Measurements from ENCODE around the gene RARRES2. TPM values are rescaled to one million over a fixed set of nuclear protein-coding genes. Genes with fewer than 3 reads are reported as not detected.

Gene RARRES2
- total RNA-seq, 1 donor from 2014 or later = 19.4 TPM

DNA sequence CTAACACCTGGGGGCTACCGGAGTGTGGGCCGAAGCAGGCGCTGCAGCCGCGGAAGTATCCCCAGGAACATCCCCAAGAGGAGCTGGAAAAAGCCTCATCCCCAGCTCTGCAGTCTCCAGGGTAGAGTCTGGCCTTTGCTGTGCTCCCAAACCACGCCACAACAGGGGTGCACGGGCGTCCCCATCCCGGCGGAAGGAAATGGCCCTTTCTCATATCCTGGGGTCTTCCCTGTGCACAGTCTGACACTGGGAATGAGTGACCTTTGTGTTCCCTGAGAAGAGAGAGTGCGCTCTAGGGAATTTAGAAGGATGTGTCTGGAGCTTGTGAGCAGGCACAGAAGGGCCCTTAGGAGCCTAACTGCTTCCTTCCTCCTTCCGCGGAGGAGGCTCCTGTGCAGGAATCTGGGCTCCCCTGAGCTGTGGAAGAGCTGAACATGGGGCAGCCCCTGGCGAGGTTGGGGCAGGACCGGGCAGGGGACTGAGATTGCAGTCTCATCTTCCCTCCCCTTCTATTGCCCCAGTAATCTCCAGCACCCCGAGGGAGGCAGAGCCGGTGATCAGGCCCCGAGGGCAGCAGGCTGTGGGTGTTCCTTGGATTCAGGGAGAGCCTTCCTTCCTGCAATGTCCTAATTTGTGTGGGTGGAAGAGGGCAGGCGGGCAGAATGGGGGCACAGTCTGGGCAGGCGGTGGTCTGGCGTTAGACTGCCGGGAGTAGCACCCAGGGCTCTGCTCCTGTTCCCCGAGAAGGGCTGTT is 28.5 kb upstream of the RARRES2 start:
- Mint-ChIP-seq H3K36me3 (ENCODE audit: low read depth, unreplicated experiment) (peaks cover 9% of the 10 kb centered on the region), H3K4me1 (ENCODE audit: low read depth, unreplicated experiment) (peaks cover 14% of the 10 kb centered on the region), H3K27me3 (ENCODE audit: low read depth, unreplicated experiment) (no peaks in the 10 kb centered on the region), H3K27ac (ENCODE audit: unreplicated experiment) (peak overlapping the region; percentile 98), H3K9me3 (ENCODE audit: unreplicated experiment) (no peaks in the 10 kb centered on the region), H3K4me3 (ENCODE audit: unreplicated experiment) (peak overlapping the region; percentile 97)
- peak overlapping the region; percentile 87 for H3K9ac ChIP-seq (ENCODE audit: low read length)
- H3K9me3 ChIP-seq (ENCODE audit: insufficient read depth, low read depth, low read length) = no peaks in the 10 kb centered on the region
- DNase-seq (ENCODE audit: low read depth) = no peak
- TF ChIP-seq EZH2 (IDR thresholded peaks at IDR 0.05; ENCODE audit: insufficient read depth, low read length) = no peak
- TF ChIP-seq, protein P1, sequence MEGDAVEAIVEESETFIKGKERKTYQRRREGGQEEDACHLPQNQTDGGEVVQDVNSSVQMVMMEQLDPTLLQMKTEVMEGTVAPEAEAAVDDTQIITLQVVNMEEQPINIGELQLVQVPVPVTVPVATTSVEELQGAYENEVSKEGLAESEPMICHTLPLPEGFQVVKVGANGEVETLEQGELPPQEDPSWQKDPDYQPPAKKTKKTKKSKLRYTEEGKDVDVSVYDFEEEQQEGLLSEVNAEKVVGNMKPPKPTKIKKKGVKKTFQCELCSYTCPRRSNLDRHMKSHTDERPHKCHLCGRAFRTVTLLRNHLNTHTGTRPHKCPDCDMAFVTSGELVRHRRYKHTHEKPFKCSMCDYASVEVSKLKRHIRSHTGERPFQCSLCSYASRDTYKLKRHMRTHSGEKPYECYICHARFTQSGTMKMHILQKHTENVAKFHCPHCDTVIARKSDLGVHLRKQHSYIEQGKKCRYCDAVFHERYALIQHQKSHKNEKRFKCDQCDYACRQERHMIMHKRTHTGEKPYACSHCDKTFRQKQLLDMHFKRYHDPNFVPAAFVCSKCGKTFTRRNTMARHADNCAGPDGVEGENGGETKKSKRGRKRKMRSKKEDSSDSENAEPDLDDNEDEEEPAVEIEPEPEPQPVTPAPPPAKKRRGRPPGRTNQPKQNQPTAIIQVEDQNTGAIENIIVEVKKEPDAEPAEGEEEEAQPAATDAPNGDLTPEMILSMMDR (IDR thresholded peaks at IDR 0.05; ENCODE audit: insufficient read depth, low read depth, low read length) = no peak
- FAIRE-seq = no peak
- peaks cover 6% of the 10 kb centered on the region for H3K36me3 ChIP-seq (ENCODE audit: insufficient read depth, low read length)
- peak overlapping the region; percentile 68 for H3K27ac ChIP-seq (ENCODE audit: low read depth, low read length)
- no peaks in the 10 kb centered on the region for H3K27me3 ChIP-seq (ENCODE audit: insufficient read depth, low read length)
- no peak overlapping the region for H2AFZ ChIP-seq (ENCODE audit: low read depth, low read length)
- H3K4me2 ChIP-seq (ENCODE audit: low read length) = peak overlapping the region; percentile 83
- peaks cover 18% of the 10 kb centered on the region for H4K20me1 ChIP-seq (ENCODE audit: insufficient read depth, low read length)
- H3K4me1 ChIP-seq (ENCODE audit: insufficient read depth, low read length) = peaks cover 29% of the 10 kb centered on the region
- H3K79me2 ChIP-seq (ENCODE audit: insufficient read depth, low read length) = peaks cover 42% of the 10 kb centered on the region
- H3K4me3 ChIP-seq (ENCODE audit: insufficient read depth, low read depth, low read length) = peak overlapping the region; percentile 74

DNA sequence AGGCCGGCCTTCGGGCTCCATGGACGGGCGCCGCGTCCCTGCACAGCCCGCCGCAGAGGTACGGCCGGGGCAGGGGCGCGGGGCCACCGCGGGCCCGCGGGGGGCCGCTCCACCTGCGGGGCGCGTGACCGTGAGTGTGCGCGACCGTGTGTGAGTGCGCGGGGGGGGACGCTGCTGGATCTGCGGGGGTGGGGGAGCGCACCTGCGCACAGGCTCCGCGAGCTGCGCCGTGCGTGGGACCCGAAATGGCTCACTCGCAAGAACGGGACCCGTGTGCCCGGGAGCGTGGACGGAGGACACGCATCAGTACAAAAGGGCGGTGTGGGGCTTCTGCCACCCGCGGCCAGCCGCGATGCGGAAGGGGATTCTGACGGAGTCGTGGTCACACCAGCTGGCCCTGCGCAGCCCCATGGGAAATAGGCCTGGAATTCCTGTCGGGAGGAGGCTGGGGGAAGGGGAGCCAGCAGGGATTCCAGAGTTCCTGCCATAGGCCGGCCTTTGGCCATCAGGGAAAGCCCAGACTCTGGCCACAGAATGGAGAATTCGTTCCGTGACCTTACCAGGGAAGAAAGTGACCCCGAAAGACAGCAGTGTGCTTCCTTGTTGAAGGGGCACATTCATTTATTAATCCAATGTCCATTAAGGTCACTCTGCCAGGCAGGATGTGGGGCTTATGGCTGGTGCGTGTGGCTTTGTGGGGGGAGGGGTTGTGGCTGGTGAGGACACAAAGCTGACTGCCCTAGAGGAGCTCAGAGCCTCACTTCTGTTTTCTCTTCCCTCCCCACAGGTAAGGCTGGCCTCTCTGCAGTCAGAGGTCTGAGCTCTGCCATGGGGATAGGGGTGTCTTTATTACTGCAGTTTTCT is 27.7 kb upstream of the RARRES2 start:
- Histone ChIP-seq H3K36me3 (ENCODE audit: insufficient read depth, low read length) (peaks cover under 1% of the 10 kb centered on the region), H3K4me3 (ENCODE audit: insufficient read depth, low read depth, low read length) (peak overlapping the region; percentile 74), H3K4me2 (ENCODE audit: low read length) (peak overlapping the region; percentile 83), H3K9me3 (ENCODE audit: insufficient read depth, low read depth, low read length) (no peaks in the 10 kb centered on the region), H2AFZ (ENCODE audit: low read depth, low read length) (peak overlapping the region; percentile 84), H3K27me3 (ENCODE audit: insufficient read depth, low read length) (no peaks in the 10 kb centered on the region), H3K9ac (ENCODE audit: low read length) (peak overlapping the region; percentile 87), H4K20me1 (ENCODE audit: insufficient read depth, low read length) (peaks cover 14% of the 10 kb centered on the region), H3K4me1 (ENCODE audit: insufficient read depth, low read length) (peaks cover 29% of the 10 kb centered on the region), H3K27ac (ENCODE audit: low read depth, low read length) (peak overlapping the region; percentile 68), H3K79me2 (ENCODE audit: insufficient read depth, low read length) (peaks cover 35% of the 10 kb centered on the region)
- Mint-ChIP-seq H3K4me3 (ENCODE audit: unreplicated experiment) (peak overlapping the region; percentile 97), H3K27me3 (ENCODE audit: low read depth, unreplicated experiment) (no peaks in the 10 kb centered on the region), H3K9me3 (ENCODE audit: unreplicated experiment) (no peaks in the 10 kb centered on the region), H3K36me3 (ENCODE audit: low read depth, unreplicated experiment) (peaks cover 5% of the 10 kb centered on the region), H3K4me1 (ENCODE audit: low read depth, unreplicated experiment) (peaks cover 11% of the 10 kb centered on the region), H3K27ac (ENCODE audit: unreplicated experiment) (peak overlapping the region; percentile 98)
- FAIRE-seq (no peak), DNase-seq (ENCODE audit: low read depth) (peak; percentile 69)
- no peak for TF ChIP-seq EZH2 (IDR thresholded peaks at IDR 0.05; ENCODE audit: insufficient read depth, low read length)
- TF ChIP-seq, protein P1 (IDR thresholded peaks at IDR 0.05; ENCODE audit: insufficient read depth, low read depth, low read length) = no peak
